Panc1 (cell line): ENCODE results near the gene ARL2BP. TPM values are rescaled to one million over a fixed set of nuclear protein-coding genes. Genes with fewer than 3 reads are reported as not detected.
"Not testable (repeated sequence)": the region's sequence is repeated elsewhere in the genome, so short reads cannot be mapped to it uniquely, and the experiment has no call there.

Experiments
- ATAC-seq: fragments of 200-7000 bp; cut with Tn5 transposase; 2 replicates; pipeline ENCODE4 v1.9.1; 2020; ENCODE audit warnings: mild to moderate bottlenecking, moderate library complexity
- BruUV-seq: library from RNA; stranded (reverse); fragments of 400-500 nt; replicated peaks from 2 replicates; lab custom pipeline; 2021; lab: Mats Ljungman, UMichigan
- CTCF ChIA-PET: fragments of 300-600 bp; sonication (Branson Sonifier 250); formaldehyde crosslinking; loops from one replicate; lab custom pipeline; 2022; ENCODE audit warnings: antibody characterized with exemption; lab: Charles Lee
- POLR2A ChIA-PET: fragments of 300-600 bp; sonication (Branson Sonifier 250); formaldehyde crosslinking; loops from one replicate; lab custom pipeline; 2022; ENCODE audit warnings: antibody characterized with exemption; lab: Charles Lee
- DNase-seq: peaks from one replicate; pipeline ENCODE4 v3.0.0-alpha.2; 2010; ENCODE audit warnings: low read depth, low spot score
- H3K27ac ChIP-seq: 2 replicates; pipeline ENCODE4 v1.5.1; 2011; ENCODE audit warnings: mild to moderate bottlenecking, low read length, inconsistent platforms
- H3K27me3 ChIP-seq: fragments of 200-500 bp; sonication (Bioruptor generic); 2 replicates; pipeline ENCODE4 v1.6.0; 2014; ENCODE audit warnings: low read length, inconsistent platforms; ENCODE audit not compliant: control insufficient read depth, insufficient read depth
- H3K36me3 ChIP-seq: fragments of 200-500 bp; sonication (Bioruptor generic); 2 replicates; pipeline ENCODE4 v1.5.1; 2014; ENCODE audit warnings: inconsistent platforms, mild to moderate bottlenecking, low read length, moderate library complexity; ENCODE audit not compliant: control insufficient read depth, insufficient read depth
- H3K4me1 ChIP-seq: 2 replicates; pipeline ENCODE4 v1.5.1; 2011; ENCODE audit warnings: inconsistent platforms, mild to moderate bottlenecking, low read length, moderate library complexity; ENCODE audit not compliant: control insufficient read depth, insufficient read depth
- H3K4me3 ChIP-seq, 2 experiments: 2 replicates each; pipeline ENCODE4 v1.5.1; 2011 to 2012; ENCODE audit warnings: low read depth in 2 of 2, low read length in 2 of 2, mild to moderate bottlenecking in 2 of 2, inconsistent platforms in 1 of 2, moderate library complexity in 1 of 2
- H3K9me3 ChIP-seq: fragments of 200-500 bp; sonication (Bioruptor generic); 2 replicates; pipeline ENCODE4 v1.5.1; 2014; ENCODE audit warnings: low read depth, mild to moderate bottlenecking, inconsistent platforms, low read length, moderate library complexity; ENCODE audit not compliant: control insufficient read depth, insufficient read depth
- CTCF ChIP-seq: fragments of 450-650 bp; IDR thresholded peaks from 2 replicates; pipeline ENCODE4 v1.5.1; 2017; ENCODE audit warnings: mild to moderate bottlenecking
- POLR2AphosphoS5 ChIP-seq: IDR thresholded peaks from 2 replicates; pipeline ENCODE4 v1.6.1; 2012; ENCODE audit warnings: mild to moderate bottlenecking, low read depth, low read length, moderate library complexity
- SIN3A ChIP-seq: IDR thresholded peaks from 2 replicates; pipeline ENCODE4 v1.6.1; 2012; ENCODE audit warnings: low read depth, mild to moderate bottlenecking, low read length, moderate library complexity, borderline replicate concordance; ENCODE audit not compliant: insufficient read depth
- TCF7L2 ChIP-seq: IDR thresholded peaks from 2 replicates; pipeline ENCODE4 v1.6.1; 2011; ENCODE audit warnings: mild to moderate bottlenecking, low read depth, low read length, inconsistent platforms
- in situ Hi-C: cut with HindIII; loops from 2 replicates; pipeline ENCODE4 v1.10.0; 2016; ENCODE audit warnings: low sequenced_read_pairs, low pct_unique_long_range_greater_than_20kb
- intact Hi-C: fragments of 100-400 bp; cut with micrococcal nuclease; formaldehyde crosslinking; loops from one replicate; pipeline ENCODE4 v1.10.0; 2022; ENCODE audit not compliant: unreplicated experiment
- total RNA-seq: library from RNA; stranded (reverse); gene quantifications from one replicate; pipeline ENCODE4 v1.2.1, GENCODE V29; 2021; ENCODE audit not compliant: unreplicated experiment
- TF ChIP-seq, protein P1 (sequence below), 2 experiments: IDR thresholded peaks; 2 replicates each; pipeline ENCODE4 v1.6.1; 2011 to 2012; ENCODE audit warnings: low read depth in 2 of 2, control low read depth in 1 of 2, low read length in 1 of 2, mild to moderate bottlenecking in 1 of 2, moderate library complexity in 1 of 2; ENCODE audit not compliant: insufficient read depth in 1 of 2

ARL2BP gene
- total RNA-seq, 1 experiment from 2014 or later: 47.7 TPM

DNA sequence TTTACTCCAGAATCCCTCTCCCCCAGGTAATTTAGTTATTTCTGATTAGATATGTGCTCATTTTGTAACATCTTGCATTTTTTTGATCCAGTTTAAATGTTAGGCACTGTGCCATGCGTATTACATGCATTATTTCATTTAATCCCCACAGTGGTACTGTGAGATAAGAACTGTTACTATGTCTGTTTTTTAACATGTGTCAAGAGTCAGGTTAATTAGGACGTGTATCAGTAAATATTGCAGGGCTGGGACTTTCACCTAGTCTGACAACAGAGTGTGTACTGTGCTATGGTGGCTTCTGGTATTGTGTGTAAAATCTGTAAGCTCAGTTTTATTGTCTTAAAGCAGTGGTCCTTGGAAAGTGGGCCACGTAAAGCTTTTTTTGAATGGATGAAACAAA, 48.3 kb upstream of the ARL2BP start:
- Histone ChIP-seq H3K9me3 (no peaks in the 10 kb centered on the region), H3K27me3 (no peaks in the 10 kb centered on the region), H3K27ac (peak overlapping the region; percentile 34; the same call in 1 of the 2 replicates), H3K4me3 (no peak overlapping the region), H3K36me3 (no peaks in the 10 kb centered on the region), H3K4me1 (peaks cover 30% of the 10 kb centered on the region)
- TF ChIP-seq CTCF: no peak
- TF ChIP-seq SIN3A: no peak
- intact Hi-C loops: no loop called here
- in situ Hi-C loops: no loop called here
- DNase-seq: no peak
- BruUV-seq: no TSS peak
- ATAC-seq: no peak
- ChIA-PET POLR2A (no interaction called here), CTCF (interaction anchor here (0.7 kb wide), 1 partner anchor 18 kb away, joined by 3 read pairs; no protein-coding TSS in a partner anchor)

DNA sequence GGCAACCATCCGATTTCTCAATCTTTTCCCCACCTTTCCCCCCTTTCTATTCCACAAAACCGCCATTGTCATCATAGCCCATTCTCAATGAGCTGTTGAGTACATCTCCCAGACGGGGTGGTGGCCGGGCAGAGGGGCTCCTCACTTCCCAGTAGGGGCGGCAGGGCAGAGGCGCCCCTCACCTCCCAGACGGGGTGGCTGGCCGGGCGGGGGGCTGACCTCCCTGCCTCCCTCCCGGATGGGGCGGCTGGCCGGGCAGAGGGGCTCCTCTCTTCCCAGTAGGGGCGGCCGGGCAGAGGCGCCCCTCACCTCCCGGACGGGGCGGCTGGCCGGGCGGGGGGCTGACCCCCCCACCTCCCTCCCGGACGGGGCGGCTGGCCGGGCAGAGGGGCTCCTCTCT, 44.7 kb upstream of the ARL2BP start:
- H3K27me3 ChIP-seq, ATAC-seq, BruUV-seq, POLR2A ChIA-PET, CTCF ChIA-PET, H3K4me1 ChIP-seq, H3K4me3 ChIP-seq, intact Hi-C loops, H3K9me3 ChIP-seq, DNase-seq, H3K36me3 ChIP-seq, H3K27ac ChIP-seq, in situ Hi-C loops: not testable (repeated sequence)

DNA sequence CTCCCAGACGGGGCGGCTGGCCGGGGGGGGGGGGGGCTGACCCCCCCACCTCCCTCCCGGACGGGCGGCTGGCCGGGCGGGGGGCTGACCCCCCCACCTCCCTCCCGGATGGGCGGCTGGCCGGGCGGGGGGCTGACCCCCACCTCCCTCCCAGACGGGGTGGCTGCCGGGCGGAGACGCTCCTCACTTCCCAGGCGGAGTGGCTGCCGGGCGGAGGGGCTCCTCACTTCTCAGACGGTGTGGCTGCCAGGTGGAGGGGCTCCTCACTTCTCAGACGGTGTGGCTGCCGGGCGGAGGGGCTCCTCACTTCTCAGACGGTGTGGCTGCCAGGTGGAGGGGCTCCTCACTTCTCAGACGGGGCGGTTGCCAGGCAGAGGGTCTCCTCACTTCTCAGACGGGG, 44.1 kb upstream of the ARL2BP start:
- intact Hi-C loops, BruUV-seq, H3K9me3 ChIP-seq, in situ Hi-C loops, H3K4me1 ChIP-seq, CTCF ChIA-PET, DNase-seq, POLR2A ChIA-PET, H3K27me3 ChIP-seq, H3K4me3 ChIP-seq, H3K36me3 ChIP-seq, H3K27ac ChIP-seq, ATAC-seq: not testable (repeated sequence)

DNA sequence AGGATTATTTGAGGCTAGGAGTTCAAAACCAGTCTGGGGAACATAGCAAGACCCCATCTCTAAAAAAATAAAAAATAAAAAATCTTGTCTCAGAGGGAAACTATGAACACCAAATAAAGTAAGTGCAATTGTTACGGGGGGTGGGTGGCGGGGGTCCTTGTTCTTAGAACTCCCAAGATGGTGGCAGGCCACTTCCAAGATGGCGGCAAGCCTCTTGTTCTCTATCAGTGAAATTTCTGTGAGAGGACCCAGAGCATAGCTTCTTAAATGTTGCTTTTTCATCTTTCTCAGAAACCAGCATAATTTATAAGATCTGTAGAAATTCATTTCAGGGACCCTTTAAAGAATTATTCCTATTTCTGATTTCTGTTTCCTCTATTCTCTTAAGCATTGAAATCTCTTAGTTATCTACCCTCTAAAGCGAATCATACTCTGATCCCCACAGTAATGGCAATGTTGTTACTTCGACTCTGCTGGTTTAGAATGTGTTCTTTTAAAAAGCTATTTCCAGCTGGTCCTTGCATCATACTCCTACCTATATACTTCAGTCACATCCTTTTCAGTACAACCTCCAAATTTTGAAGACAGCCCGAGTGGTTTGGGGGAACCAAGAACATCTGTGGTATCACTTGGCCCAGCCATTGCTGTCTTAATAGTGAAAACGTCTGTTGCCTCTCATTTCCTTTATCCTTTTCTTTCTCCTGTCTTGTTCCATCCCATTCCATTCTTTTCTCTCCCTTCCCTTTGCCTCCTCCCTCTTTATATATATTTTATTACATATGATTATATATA, 42.8 kb upstream of the ARL2BP start:
- POLR2A ChIA-PET: no interaction called here
- TF ChIP-seq SIN3A: no peak
- TF ChIP-seq, protein P1, sequence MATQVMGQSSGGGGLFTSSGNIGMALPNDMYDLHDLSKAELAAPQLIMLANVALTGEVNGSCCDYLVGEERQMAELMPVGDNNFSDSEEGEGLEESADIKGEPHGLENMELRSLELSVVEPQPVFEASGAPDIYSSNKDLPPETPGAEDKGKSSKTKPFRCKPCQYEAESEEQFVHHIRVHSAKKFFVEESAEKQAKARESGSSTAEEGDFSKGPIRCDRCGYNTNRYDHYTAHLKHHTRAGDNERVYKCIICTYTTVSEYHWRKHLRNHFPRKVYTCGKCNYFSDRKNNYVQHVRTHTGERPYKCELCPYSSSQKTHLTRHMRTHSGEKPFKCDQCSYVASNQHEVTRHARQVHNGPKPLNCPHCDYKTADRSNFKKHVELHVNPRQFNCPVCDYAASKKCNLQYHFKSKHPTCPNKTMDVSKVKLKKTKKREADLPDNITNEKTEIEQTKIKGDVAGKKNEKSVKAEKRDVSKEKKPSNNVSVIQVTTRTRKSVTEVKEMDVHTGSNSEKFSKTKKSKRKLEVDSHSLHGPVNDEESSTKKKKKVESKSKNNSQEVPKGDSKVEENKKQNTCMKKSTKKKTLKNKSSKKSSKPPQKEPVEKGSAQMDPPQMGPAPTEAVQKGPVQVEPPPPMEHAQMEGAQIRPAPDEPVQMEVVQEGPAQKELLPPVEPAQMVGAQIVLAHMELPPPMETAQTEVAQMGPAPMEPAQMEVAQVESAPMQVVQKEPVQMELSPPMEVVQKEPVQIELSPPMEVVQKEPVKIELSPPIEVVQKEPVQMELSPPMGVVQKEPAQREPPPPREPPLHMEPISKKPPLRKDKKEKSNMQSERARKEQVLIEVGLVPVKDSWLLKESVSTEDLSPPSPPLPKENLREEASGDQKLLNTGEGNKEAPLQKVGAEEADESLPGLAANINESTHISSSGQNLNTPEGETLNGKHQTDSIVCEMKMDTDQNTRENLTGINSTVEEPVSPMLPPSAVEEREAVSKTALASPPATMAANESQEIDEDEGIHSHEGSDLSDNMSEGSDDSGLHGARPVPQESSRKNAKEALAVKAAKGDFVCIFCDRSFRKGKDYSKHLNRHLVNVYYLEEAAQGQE (IDR thresholded peaks at IDR 0.05; ENCODE audit: insufficient read depth in 1 of 2, low read depth in 2 of 2, low read length in 1 of 2): no peak
- no peak for TF ChIP-seq TCF7L2
- no peak for TF ChIP-seq POLR2AphosphoS5
- TF ChIP-seq CTCF: no peak
- BruUV-seq: no TSS peak
- no peak for ATAC-seq
- no peak for DNase-seq
- Histone ChIP-seq H3K4me3 (no peak overlapping the region), H3K36me3 (peaks cover 13% of the 10 kb centered on the region), H3K4me1 (no peaks in the 10 kb centered on the region), H3K9me3 (no peaks in the 10 kb centered on the region), H3K27me3 (no peaks in the 10 kb centered on the region), H3K27ac (no peak overlapping the region)
- in situ Hi-C loops: no loop called here
- intact Hi-C loops: no loop called here
- CTCF ChIA-PET: no interaction called here
